Measurements from ENCODE around the gene GALK1. TPM values are rescaled to one million over a fixed set of nuclear protein-coding genes. Genes with fewer than 3 reads are reported as not detected.
"Not testable (repeated sequence)": the region's sequence is repeated elsewhere in the genome, so short reads cannot be mapped to it uniquely, and the experiment has no call there.

The GALK1 gene
- total RNA-seq: 40.6 and 56.0 TPM in 2 replicates

DNA sequence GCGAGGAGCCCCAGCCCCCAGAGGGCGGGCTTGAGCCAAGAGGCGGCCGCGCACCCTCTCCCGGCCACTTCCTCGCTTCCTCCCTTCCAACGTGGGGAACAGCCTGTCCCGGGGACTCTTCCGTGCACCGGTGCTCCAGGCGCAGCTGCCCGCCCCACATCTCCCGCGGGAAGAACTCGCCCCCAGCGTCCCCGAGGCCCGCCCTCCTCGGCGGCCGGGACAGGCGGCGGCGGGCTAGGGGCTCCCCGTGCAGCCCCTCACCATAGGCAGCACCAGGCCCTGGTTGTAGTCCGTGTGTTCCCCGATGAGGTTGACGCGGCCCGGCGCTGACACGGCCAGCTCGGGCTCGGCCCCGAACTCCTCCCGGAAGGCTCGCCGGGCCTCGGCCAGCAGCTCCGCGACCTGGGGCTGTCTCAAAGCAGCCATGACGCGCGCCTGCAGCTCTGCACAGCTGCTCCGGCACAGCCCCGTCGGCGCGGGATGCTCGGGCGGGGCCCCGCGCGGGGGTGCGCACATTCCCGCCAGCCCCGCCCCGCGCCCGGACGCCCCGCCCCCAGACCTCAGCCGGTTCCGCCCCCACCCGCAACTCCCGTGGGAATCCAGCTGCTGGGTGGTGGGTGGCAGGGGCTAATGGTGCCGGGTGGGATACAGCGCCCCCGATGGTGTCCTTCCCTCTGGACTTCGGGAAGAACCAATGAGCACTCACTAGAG is at the start of gene GALK1:
Gene GALK1, minus strand, starts transcription at position 482 of the 711 bp plus-strand sequence. Its CDS starts 56 bp downstream, at position 426.
- no peak for DNase-seq (ENCODE audit: extremely low read depth, low read depth, low spot score)

GRCh38 chr17:75814021-75814395 is 49.0 kb upstream of the GALK1 start:
- DNase-seq (ENCODE audit: extremely low read depth, low read depth, low spot score): no peak

DNA sequence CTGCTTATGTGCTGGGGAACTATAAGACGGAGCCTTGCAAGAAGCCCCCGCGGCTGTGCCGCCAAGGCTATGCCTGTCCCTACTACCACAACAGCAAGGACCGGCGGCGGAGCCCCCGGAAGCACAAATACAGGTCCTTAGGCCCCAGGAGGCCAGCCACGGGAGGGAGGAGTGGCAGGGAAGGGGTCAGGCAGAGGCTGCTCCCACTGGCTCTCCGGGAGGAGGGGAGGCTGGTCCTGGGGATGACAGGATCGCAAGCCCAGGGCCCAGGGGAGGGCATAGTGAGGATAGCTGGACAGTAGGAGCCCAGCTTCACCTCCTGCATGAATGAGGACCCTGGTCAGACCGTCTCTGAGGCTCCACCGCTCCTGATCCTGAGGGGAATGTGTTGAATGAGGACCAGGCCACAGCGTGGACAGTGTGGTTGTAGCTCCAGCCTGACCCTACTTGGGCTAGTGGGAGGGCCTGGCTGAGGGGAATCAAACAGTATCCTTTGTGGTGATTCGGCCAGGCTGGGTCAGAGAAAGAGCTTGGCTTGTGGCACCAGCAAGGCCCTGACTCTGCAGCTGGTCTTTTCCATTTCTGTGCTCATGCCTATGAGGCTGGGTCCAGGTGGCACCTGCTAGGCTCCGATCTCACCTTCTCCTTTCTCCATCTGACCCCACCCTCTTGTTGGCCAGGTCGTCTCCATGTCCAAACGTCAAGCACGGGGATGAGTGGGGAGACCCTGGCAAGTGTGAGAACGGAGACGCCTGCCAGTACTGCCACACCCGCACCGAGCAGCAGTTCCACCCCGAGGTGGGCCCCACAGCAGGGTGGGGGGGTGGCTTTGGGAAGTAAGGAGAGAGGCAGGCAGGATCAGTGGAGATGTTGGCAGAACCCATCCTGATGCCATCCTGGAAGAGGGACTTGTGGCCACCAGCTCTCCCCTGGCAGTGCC is 48.4 kb upstream of the GALK1 start:
- no peak for DNase-seq (ENCODE audit: extremely low read depth, low read depth, low spot score)

DNA sequence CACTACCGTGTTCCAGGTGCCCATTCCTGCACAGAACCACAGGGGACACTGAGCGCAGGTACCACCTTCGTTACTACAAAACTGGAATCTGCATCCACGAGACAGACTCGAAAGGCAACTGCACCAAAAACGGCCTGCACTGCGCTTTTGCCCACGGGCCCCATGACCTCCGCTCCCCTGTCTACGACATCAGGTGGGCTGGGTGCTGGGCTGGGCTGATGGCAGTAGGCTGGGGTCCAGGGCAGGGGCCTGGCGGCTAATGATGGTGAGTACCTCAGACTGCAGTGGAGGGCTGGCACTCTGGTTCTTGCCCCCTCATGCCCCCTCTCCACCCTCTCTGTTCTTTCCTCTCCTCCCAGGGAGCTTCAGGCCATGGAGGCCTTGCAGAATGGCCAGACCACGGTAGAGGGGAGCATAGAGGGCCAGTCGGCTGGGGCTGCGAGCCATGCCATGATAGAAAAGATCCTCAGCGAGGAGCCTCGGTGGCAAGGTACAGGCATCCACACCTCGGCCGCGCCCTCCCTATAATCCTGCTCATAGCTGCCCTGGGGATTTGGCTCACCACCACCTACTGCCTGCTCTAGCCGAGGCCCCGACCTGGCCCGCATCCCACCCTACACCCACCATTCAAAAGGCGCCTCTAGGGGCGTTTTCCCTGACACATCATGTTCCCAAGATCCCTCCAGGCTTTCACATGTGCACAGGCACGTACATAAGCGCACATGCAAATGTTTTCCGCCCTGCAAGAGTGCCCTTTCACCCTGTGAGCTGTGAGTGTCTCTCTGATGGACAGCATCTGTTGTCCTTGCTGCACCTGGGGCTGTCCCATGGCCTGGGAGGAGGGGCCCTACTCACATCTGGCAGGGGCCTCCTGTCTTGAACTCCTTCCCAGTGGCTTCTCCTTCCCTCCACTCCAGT is 47.4 kb upstream of the GALK1 start:
- DNase-seq (ENCODE audit: extremely low read depth, low read depth, low spot score): no peak

DNA sequence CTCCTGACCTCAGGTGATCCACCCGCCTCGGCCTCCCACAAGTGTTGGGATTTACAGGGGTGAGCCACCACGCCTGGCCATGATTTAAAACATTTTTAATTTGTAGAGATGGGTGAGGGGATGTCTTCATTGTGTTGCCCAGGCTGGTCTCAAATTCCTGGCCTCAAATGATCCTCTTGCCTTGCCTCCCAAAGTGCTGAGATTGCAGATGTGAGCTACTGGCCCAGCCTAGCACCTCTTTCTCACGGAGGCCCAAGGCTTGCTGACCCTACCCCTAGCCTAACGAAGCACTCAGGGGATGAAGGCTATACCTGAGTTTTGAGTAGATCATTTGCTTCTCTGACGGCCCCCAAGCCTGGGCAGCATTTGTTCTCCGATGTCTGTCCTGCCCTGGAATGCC is 46.2 kb upstream of the GALK1 start:
- no peak for DNase-seq (ENCODE audit: extremely low read depth, low read depth, low spot score)

- DNase-seq (ENCODE audit: extremely low read depth, low read depth, low spot score): not testable (repeated sequence)
Measured at GRCh38 chr17:75810756-75811155, 45.8 kb upstream of the GALK1 start.

DNA sequence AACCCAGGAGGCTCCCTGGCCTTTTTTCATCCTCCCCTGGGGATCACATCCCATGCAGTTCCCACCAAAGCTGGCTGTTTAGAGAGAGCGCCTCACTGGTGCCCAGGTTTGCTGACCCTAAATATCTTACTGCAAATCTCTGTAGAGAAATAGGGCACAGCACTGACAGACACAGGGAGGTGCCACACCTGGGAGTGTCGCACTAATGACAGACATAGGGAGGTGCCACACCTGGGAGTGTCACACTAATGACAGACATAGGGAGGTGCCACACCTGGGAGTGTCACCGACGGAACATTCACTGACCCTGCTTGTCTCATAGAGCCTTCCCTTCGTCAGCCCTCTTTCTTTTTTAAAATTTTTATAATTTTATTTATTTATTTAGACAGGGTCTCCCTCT is 45.2 kb upstream of the GALK1 start:
- no peak for DNase-seq (ENCODE audit: extremely low read depth, low read depth, low spot score)

GRCh38 chr17:75809631-75810111 is 44.7 kb upstream of the GALK1 start:
- no peak for DNase-seq (ENCODE audit: extremely low read depth, low read depth, low spot score)

- DNase-seq (ENCODE audit: extremely low read depth, low read depth, low spot score): no peak
Measured at GRCh38 chr17:75808905-75809621, 44.1 kb upstream of the GALK1 start.

GRCh38 chr17:75808549-75808904 is 43.5 kb upstream of the GALK1 start:
- DNase-seq (ENCODE audit: extremely low read depth, low read depth, low spot score): no peak

GRCh38 chr17:75807861-75808260 is 42.9 kb upstream of the GALK1 start:
- DNase-seq (ENCODE audit: extremely low read depth, low read depth, low spot score): no peak

DNA sequence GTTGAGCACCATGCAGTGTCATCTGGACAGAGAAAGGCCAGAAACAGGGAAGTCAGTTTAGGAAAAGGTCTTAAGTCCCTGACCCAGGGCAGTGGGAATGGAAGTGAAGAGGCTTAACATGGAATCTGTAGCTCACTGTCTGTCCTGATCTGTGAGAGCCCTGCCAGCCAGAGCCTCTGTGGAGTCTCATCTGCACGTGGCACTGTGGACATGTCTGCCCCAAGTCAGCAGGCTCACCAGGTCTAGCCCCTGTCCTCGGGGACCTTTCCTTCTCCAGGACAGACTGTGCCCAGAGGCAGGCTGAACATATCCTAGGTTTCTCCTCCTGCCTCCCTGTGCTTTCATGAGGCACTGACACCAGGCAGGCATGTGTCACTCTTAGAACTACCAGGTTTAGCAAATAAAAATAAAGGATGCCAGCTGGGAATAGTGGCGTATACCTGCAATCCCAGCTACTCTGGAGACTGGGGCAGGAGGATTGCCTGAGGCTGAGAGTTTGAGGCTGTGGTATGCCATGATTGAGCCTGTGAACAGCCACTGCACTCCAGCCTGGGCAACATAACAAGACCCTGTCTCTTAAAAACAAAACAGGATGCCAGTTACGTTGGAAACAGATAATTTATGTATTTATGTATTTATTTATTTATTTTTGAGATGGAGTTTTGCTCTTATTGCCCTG is 42.0 kb upstream of the GALK1 start:
- DNase-seq (ENCODE audit: extremely low read depth, low read depth, low spot score): no peak

GRCh38 chr17:75803883-75804282 is 38.9 kb upstream of the GALK1 start:
- DNase-seq (ENCODE audit: extremely low read depth, low read depth, low spot score): no peak

DNA sequence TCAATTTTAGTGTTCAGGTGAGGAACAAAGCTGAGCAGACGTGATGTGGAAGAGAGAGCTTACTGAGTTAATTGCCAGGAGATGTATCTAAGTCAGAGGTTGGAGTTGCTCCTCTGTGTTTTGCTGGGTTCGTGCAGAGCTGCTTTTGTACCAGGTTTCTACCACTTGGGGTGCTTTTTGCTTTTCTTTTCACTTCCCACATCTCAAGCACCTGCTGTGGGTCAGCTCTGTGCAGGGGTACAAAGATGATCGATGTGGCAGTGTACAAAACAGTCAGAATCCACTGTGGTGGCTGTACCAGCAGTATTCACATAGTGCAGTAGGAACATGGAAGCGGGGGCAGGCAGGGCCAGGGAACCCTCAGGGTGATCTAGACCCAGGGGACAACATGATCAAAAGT is 34.4 kb upstream of the GALK1 start:
- DNase-seq (ENCODE audit: extremely low read depth, low read depth, low spot score): no peak

- no peak for DNase-seq (ENCODE audit: extremely low read depth, low read depth, low spot score)
Measured at GRCh38 chr17:75795820-75796607, 31.0 kb upstream of the GALK1 start.

- no peak for DNase-seq (ENCODE audit: extremely low read depth, low read depth, low spot score)
Measured at GRCh38 chr17:75793460-75793859, 28.5 kb upstream of the GALK1 start.

GRCh38 chr17:75791254-75791653 is 26.3 kb upstream of the GALK1 start:
- no peak for DNase-seq (ENCODE audit: extremely low read depth, low read depth, low spot score)

DNA sequence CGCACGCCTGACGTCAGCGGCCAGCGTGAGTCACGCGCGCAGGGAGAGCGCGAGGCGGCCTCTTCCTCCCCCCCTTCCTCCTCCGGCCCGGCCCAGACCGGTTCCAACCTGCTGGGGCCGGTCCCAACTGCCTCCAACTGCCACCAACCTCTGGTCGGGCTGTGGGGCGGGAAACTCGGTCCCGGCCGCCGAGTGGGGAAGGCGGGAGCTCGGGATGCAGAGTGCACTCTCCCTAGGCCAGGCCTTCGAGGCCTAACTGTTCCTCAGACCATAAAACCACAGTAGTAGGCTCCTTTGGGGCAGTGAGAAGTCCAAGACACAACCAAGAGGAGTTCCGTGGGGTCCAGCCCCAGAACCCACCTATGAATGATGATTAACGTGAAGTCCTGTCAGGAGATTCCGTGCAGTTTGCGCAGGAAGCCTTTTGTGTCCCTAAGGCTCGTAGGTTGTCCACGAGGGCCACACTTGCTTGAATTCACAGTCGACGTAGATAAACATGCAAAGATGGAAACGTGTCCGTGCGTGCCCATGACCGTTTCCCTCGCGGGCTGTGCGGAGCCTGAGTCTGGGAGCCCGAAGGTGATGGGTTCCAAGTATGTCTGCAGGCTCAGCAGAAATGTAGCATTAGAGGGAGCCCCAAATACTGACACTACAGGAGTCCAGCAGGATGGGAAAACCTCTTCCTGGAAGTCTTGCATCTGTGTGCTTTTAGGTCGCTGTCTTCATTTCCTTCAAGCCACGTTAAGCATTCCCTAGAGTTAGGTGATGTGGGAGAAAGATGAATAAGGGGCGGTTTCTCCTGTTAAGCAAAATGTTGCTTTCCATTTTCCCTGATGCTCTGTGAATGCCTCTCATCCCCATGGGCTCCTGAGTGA is 20.3 kb upstream of the GALK1 start:
- no peak for DNase-seq (ENCODE audit: extremely low read depth, low read depth, low spot score)

Measured in glomerular endothelial cell (primary cell).